Body of pancreas (tissue), 4 donors: ENCODE data around the gene AUTS2. TPM values are rescaled to one million over a fixed set of nuclear protein-coding genes. Genes with fewer than 3 reads are reported as not detected.

Experiments
- ATAC-seq: fragments of 150-250 bp; one replicate; pipeline ENCODE4 v1.9.1; 2016
- DNase-seq, 4 donors: peaks; one replicate each; pipeline ENCODE4 v3.0.0-alpha.2; 2019
- H3K27ac ChIP-seq, 4 donors: fragments of 200-600 bp; sonication (generic); 1 replicate in 3 of 4; 2 replicates in 1 of 4; pipeline versions ENCODE4 v1.5.1 to v1.6.1; 2016 to 2019; ENCODE audit warnings: mild to moderate bottlenecking in 1 of 4, mixed read lengths in 1 of 4, moderate library complexity in 1 of 4
- H3K27me3 ChIP-seq, 2 donors: fragments of 200-600 bp; sonication (generic); one replicate each; pipeline ENCODE4 v1.6.0; 2016; ENCODE audit warnings: mild to moderate bottlenecking in 1 of 2
- H3K36me3 ChIP-seq, 2 donors: fragments of 200-600 bp; sonication (generic); replicated peaks in 1 of 2; 2 replicates each; pipeline ENCODE4 v1.5.1; 2016; ENCODE audit warnings: low read depth in 2 of 2; ENCODE audit not compliant: insufficient read depth in 1 of 2
- H3K4me1 ChIP-seq: fragments of 200-600 bp; sonication (generic); one replicate; pipeline ENCODE4 v1.6.0; 2016
- H3K4me3 ChIP-seq, 2 donors: fragments of 200-600 bp; sonication (generic); 1 replicate in 1 of 2; 2 replicates in 1 of 2; pipeline ENCODE4 v1.5.1; 2016 to 2019
- H3K9me3 ChIP-seq, 3 donors: fragments of 200-600 bp; sonication (generic); 1 replicate in 2 of 3; 2 replicates in 1 of 3; pipeline ENCODE4 v1.5.1; 2016
- CTCF ChIP-seq, 7 experiments: fragments of 450-650 bp in 4 of 7; fragments of 200-600 bp in 3 of 7; sonication (generic) in 3 of 7; IDR thresholded peaks; one replicate each; pipeline ENCODE4 v1.5.1; 2016 to 2019; ENCODE audit warnings: antibody characterized with exemption in 7 of 7
- POLR2A ChIP-seq, 3 donors: fragments of 450-650 bp; IDR thresholded peaks; one replicate each; pipeline ENCODE4 v1.6.1; 2016; ENCODE audit warnings: antibody characterized with exemption in 3 of 3, mild to moderate bottlenecking in 2 of 3
- WGBS, 2 donors: methylation state at CpG; one replicate each; pipeline ENCODE4 v1.1.5; 2017; 5-methylcytosine and 5-hydroxymethylcytosine counted together
- intact Hi-C: fragments of 100-400 bp; cut with DNase I; formaldehyde crosslinking; loops from one replicate; pipeline ENCODE4 v1.15.1; 2023
- total RNA-seq, 2 donors: library from RNA; depleted of rRNA; stranded (reverse); fragments of >200 nt; gene quantifications; one replicate each; pipeline ENCODE4 v1.1.0, GENCODE V29; 2016

Gene AUTS2
- total RNA-seq, 2 donors from 2014 or later = 11.7 to 18.5 TPM

DNA sequence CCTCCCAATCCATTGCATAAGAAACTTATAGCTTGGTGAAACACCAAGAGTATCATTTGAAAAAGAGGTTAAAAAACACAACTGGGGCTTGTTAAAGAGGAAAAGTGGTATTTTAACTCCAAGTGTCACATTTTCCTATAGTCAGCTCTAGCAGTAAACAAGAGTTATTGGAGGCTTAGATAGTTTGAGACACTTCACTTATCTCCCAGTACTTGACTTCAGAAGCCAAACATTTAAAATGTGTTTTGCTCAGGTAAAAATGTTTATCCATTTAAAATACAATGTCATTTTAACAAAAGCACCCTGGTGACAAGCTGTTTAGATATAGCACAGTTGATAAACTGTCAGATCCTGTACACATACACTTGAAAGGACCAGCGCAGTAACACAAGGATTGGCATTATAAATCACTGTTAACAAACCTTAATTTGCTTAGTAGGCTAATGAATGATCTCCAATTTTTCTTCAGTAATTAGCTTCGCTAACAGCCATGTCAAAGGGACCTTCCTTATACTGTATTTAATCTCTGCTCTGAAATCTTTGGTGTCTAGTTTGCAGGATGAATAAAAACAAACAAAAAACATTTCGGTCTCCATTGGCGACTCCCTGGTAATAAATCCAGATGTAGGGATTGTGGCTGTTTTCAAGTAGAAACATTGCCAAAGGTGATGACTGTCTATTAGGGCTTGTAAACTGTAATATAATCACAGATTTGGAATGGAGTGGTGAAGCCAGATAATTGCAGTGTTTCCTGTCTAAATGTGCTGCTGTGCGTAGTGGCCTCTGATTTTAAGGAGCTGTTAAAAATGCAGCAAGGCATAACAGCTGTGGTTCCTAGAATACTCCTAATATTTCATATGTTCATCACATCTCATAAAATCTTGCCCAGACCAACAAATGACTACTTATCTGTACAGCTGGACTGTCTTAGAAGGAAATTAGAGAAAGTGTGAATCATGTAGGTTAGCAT is 545.1 kb downstream of the AUTS2 start:
- Histone ChIP-seq H3K9me3 (no peaks in the 10 kb centered on the region), H3K27me3 (no peaks in the 10 kb centered on the region), H3K4me3 (no peak overlapping the region), H3K36me3 (no peaks in the 10 kb centered on the region), H3K27ac (no peak overlapping the region), H3K4me1 (no peaks in the 10 kb centered on the region)
- DNase-seq (peak in 1 of 4 donors; percentile 2), ATAC-seq (no peak)
- TF ChIP-seq POLR2A (IDR thresholded peaks at IDR 0.05) = no peak
- TF ChIP-seq CTCF (IDR thresholded peaks at IDR 0.05) = no peak
- intact Hi-C loops = no loop called here
- WGBS, 2 donors = 75 to 76% methylated on average over 5 of the region's 5 CpGs

DNA sequence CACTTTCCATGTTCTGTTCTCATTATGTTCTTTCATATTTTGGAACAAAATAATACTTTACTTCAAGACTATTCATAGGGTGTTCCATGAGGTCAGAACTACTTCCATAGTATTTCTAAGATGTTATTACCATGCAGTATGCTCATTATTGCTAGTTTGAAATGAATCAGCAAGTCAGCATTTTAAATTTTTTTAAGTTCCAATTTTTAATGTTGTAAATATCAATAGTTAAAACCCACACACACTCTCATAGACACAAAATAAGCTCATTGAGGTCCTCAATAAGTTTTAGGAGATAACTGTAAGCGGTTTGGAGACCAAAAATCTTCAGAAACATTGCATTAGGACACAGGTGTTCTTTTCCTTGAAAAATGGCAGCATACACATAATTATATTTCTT is 550.7 kb downstream of the AUTS2 start:
- 91 to 96% methylated on average over 1 of the region's 1 CpG for WGBS, 2 donors
- intact Hi-C loops = no loop called here
- no peak overlapping the region for H3K27ac ChIP-seq
- ATAC-seq (no peak), DNase-seq (no peak)
- TF ChIP-seq POLR2A (IDR thresholded peaks at IDR 0.05) (no peak), CTCF (IDR thresholded peaks at IDR 0.05) (no peak)
- H3K9me3 ChIP-seq = no peaks in the 10 kb centered on the region
- no peak overlapping the region for H3K4me3 ChIP-seq
- H3K4me1 ChIP-seq = no peaks in the 10 kb centered on the region
- H3K36me3 ChIP-seq = no peaks in the 10 kb centered on the region
- no peaks in the 10 kb centered on the region for H3K27me3 ChIP-seq

DNA sequence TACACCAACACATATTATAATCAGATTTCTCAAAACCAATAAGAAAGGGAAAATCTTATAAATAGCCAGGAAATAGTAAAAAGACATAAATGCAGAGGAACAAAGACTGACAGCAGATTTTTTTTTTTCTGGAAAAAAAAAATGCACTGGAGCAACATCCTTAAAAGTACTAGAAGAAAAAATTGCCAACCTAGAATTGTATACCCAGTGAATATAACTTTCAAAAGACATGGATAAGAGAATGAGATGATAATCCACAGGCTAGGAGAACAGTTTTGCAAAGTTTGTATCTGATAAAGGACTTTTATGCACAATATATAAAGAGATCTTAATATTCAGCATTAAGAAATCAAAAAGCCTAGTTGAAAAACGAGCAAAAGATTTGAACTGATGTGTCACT is 554.0 kb downstream of the AUTS2 start:
- Histone ChIP-seq H3K4me3 (no peak overlapping the region), H3K9me3 (no peaks in the 10 kb centered on the region), H3K4me1 (no peaks in the 10 kb centered on the region), H3K27ac (no peak overlapping the region), H3K36me3 (no peaks in the 10 kb centered on the region), H3K27me3 (no peaks in the 10 kb centered on the region)
- ATAC-seq (no peak), DNase-seq (no peak)
- no peak for TF ChIP-seq CTCF (IDR thresholded peaks at IDR 0.05)
- TF ChIP-seq POLR2A (IDR thresholded peaks at IDR 0.05) = no peak
- intact Hi-C loops = no loop called here
- 51 to 53% methylated on average over 1 of the region's 1 CpG for WGBS, 2 donors

- DNase-seq = no peak
- H3K36me3 ChIP-seq = no peaks in the 10 kb centered on the region
- H3K27me3 ChIP-seq = no peaks in the 10 kb centered on the region
- WGBS, 2 donors = 60 to 71% methylated on average over 1 of the region's 1 CpG
- intact Hi-C loops = no loop called here
- H3K4me3 ChIP-seq = no peak overlapping the region
- H3K9me3 ChIP-seq = no peaks in the 10 kb centered on the region
- ATAC-seq = no peak
- H3K4me1 ChIP-seq = no peaks in the 10 kb centered on the region
- TF ChIP-seq CTCF (IDR thresholded peaks at IDR 0.05) (no peak), POLR2A (IDR thresholded peaks at IDR 0.05) (no peak)
- H3K27ac ChIP-seq = no peak overlapping the region
Observed at GRCh38 chr7:70153933-70154332, 555.7 kb downstream of the AUTS2 start.
